NCI-H128 (cell line): Measurements from ENCODE around the gene CCSER1.
"Not testable (repeated sequence)": the region's sequence is repeated elsewhere in the genome, so short reads cannot be mapped to it uniquely, and the experiment has no call there.

Experiments used
- DNase-seq: peaks from one replicate; lab custom pipeline; 2025; ENCODE audit not compliant: unreplicated experiment; lab: John Stamatoyannopoulos, UW

CCSER1 gene

GRCh38 chr4:90641861-90642599, 514.8 kb downstream of the CCSER1 start:
- DNase-seq = no peak

- DNase-seq = no peak
Observed at GRCh38 chr4:90643156-90643555, 516.0 kb downstream of the CCSER1 start.

DNA sequence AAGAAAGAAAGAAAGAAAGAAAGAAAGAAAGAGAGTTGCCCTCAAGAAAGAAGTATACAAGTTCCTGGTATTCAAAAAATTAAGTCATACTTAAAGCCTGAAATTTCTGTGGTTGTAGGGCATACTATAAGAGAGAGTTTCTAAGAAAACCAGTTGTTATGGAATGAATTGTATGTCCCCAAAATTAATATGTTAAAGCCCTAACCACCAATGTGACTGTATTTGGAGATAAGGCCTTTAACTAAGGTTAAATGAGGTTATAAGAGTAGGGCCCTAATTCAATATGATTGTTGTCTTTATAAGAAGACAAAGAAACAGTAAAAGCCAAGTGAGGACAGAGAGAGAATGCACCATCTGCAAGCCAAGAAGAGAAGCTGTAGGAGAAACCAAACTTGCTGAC, 521.1 kb downstream of the CCSER1 start:
- no peak for DNase-seq

DNA sequence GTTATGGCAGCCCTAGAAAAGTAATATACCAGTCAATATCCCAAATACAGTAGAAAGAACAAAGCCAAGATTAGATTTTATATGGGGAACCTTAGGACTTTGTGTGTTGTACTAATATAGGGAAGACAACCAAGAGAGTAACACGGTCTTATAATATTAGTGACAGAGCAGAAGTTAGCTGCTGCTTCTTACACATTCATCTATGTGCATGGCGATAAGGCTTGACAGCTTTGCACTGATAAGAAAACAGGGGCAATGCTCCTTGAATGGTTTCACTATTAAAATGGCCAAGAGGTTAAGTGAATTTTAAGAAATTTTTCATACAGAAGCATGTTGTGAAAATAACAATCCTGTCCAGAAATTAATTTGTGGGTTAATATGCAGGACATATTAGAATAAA, 521.6 kb downstream of the CCSER1 start:
- no peak for DNase-seq

DNA sequence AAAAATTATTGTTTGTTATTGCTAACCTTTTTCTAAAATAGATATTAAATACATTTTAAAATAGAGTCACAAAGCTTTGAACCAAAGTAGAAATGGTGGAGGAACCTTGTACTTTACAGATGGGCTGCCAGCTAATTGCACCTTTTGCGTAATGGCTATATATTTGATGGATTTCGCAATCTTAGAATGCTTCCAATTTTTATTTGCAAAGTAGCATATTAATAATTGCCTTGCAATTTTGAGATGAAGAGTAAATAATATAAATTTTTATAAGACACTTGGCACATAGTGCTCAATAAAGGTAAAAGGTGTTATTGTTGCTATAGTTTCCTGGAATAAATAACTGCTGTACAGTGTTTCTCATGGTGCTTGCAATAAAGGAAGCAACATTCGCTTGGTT, 533.5 kb downstream of the CCSER1 start:
- DNase-seq = no peak

GRCh38 chr4:90670183-90670582, 543.0 kb downstream of the CCSER1 start:
- DNase-seq = no peak

GRCh38 chr4:90689739-90690138, 562.5 kb downstream of the CCSER1 start:
- no peak for DNase-seq

GRCh38 chr4:90695411-90695810, 568.2 kb downstream of the CCSER1 start:
- no peak for DNase-seq

GRCh38 chr4:90705501-90705900, 578.3 kb downstream of the CCSER1 start:
- DNase-seq = not testable (repeated sequence)

DNA sequence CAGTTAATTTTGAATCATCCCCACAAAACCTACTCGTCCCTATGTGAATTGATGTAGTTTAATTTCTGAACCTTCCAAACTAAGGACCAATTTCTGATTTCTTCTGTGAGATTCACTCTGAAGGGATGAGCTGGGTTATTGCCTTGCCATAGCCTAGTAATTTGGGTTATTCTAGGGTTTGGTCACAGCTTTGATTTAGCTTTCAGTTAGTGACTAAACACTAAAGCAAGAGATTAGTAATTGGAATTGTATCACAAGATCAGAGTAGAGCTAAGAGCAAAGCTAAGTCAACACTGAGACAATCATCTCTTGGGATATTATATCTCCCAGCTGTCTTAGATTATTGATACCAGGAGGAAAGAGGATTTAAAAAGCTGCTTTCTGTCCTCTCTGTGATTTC, 588.0 kb downstream of the CCSER1 start:
- no peak for DNase-seq

GRCh38 chr4:90718931-90719330, 591.7 kb downstream of the CCSER1 start:
- no peak for DNase-seq

GRCh38 chr4:90727938-90728337, 600.7 kb downstream of the CCSER1 start:
- no peak for DNase-seq

DNA sequence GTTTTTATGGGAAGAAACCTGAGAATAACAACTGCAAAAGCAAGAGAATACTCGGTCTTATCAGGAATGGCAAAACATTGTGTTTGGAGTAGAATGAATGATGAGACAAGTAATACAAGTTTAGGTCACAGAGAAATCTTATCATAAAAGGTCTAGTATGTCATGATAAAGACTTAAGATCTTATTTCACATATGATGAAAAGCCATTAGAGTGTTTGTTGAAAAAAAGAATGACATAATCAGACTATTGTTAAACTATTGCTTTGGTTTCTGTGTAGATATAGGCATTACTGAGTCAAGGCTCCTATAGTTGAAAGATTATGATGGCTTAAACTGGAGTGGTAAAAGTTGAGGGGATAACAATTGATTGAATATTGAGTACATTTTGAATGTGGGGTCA, 603.6 kb downstream of the CCSER1 start:
- no peak for DNase-seq

GRCh38 chr4:90733211-90733610, 606.0 kb downstream of the CCSER1 start:
- no peak for DNase-seq

DNA sequence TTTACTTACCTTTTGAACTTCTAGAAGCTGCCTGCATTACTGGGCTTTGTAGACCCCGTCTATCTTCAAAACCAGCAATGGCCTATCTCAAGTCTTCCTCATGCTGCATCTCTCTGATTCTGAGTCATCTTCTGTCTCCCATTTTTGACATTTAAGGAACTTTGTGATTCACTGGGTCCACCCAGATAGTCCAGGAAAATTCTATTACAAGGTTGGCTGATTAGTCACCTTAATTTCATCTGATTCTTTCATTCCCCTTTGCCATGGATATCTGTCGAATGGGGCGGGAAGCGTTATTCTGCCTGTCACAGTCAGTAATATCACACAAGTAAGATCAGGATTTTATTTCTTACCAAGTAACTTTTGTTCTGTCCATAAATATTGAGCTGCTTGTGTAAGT, 618.0 kb downstream of the CCSER1 start:
- DNase-seq = no peak

DNA sequence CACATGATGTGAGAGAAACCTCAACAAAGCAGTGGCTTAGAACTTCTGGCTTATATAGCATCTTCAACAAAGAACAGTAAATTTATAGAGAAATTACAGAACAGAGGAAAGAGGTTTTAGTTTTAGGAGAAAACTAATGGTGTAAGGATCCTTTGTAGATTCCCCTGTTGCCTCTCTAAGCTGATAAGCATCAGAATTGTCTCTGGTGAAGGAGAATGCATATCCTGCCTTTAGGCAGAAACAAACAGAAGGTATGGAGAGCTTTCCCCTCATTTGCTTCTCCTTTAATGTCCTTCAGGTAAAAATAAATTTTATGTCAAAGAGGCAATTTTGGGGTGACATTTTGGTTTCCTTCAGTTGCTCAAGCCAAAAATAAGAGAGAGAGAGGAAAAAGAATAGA, 625.9 kb downstream of the CCSER1 start:
- DNase-seq = no peak

GRCh38 chr4:90757534-90758060, 630.4 kb downstream of the CCSER1 start:
- DNase-seq = no peak

DNA sequence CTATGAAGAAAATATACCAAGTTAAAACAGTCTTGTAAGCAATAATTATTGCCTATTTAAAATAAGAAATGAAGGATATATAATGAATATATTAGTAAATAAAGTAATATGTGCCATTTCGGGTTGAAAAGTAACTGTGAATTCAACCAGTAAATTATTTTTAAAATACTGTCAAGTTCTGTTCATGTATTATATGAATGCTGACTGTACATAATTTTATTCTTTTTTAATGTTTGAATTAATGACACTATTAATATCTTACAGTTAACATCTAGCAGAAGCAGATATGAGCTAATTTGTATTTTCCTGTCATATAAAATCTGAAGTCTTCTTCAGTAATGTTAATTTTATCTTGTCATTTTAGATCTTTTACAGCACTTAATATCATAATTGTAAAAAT, 632.9 kb downstream of the CCSER1 start:
- no peak for DNase-seq

GRCh38 chr4:90766837-90767236, 639.6 kb downstream of the CCSER1 start:
- DNase-seq = no peak

- no peak for DNase-seq
Observed at GRCh38 chr4:90769251-90769650, 642.1 kb downstream of the CCSER1 start.

- DNase-seq = no peak
Observed at GRCh38 chr4:90780193-90780592, 653.0 kb downstream of the CCSER1 start.

GRCh38 chr4:90786602-90787001, 659.4 kb downstream of the CCSER1 start:
- DNase-seq = no peak

- DNase-seq = no peak
Observed at GRCh38 chr4:90792696-90793095, 665.5 kb downstream of the CCSER1 start.
